ENCODE results near the gene IL1RAP.

GRCh38 chr3:190629088-190629487 is 115.2 kb downstream of the IL1RAP start:
- TF ChIP-seq, protein P1, sequence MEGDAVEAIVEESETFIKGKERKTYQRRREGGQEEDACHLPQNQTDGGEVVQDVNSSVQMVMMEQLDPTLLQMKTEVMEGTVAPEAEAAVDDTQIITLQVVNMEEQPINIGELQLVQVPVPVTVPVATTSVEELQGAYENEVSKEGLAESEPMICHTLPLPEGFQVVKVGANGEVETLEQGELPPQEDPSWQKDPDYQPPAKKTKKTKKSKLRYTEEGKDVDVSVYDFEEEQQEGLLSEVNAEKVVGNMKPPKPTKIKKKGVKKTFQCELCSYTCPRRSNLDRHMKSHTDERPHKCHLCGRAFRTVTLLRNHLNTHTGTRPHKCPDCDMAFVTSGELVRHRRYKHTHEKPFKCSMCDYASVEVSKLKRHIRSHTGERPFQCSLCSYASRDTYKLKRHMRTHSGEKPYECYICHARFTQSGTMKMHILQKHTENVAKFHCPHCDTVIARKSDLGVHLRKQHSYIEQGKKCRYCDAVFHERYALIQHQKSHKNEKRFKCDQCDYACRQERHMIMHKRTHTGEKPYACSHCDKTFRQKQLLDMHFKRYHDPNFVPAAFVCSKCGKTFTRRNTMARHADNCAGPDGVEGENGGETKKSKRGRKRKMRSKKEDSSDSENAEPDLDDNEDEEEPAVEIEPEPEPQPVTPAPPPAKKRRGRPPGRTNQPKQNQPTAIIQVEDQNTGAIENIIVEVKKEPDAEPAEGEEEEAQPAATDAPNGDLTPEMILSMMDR (IDR thresholded peaks at IDR 0.05) = no peak
- TF ChIP-seq ZFX (IDR thresholded peaks at IDR 0.05; ENCODE audit: borderline replicate concordance) = no peak
